ENCODE results near the gene LIN52. TPM values are rescaled to one million over a fixed set of nuclear protein-coding genes. Genes with fewer than 3 reads are reported as not detected.
A peak's percentile ranks its signal among the peaks of the same experiment; 100 is the strongest.

The LIN52 gene
- total and polyA plus RNA-seq, 2 of the 8 experiments (the other 6 are each of a cell fraction or from before 2014, with no cell fraction given) = 6.8 to 11.6 TPM

GRCh38 chr14:74243051-74243450, 158.3 kb downstream of the LIN52 start:
- Histone ChIP-seq H4K20me1 (replicated peaks in 1 of 2; ENCODE audit: control insufficient read depth in 1 of 2, insufficient read depth in 2 of 2, low read length in 2 of 2) (peaks cover 0 to 2% of the 10 kb centered on the region in 2 experiments), H3K18ac (ENCODE audit: extremely low read depth, low read length) (no peak overlapping the region), H3K4ac (replicated peaks; ENCODE audit: insufficient read length, low read depth, low read length) (no peak overlapping the region), H3K23ac (ENCODE audit: insufficient read length) (no peak overlapping the region), H3K23me2 (ENCODE audit: low read depth, low read length) (peaks cover 22% of the 10 kb centered on the region; the same call in 1 of the 2 replicates), H3K27ac (ENCODE audit: low read depth, low read length) (no peak overlapping the region), H3K4me2 (ENCODE audit: insufficient read depth in 1 of 2, low read depth in 2 of 2, low read length in 2 of 2) (peak overlapping the region in 1 of 2 experiments; percentile 65; a peak in 1 of 4 replicates), H3K79me2 (ENCODE audit: control insufficient read depth in 1 of 2, insufficient read depth in 2 of 2, low read length in 2 of 2) (no peaks in the 10 kb centered on the region), H3K27me3 (replicated peaks in 1 of 4; ENCODE audit: control insufficient read depth in 3 of 4, extremely low read depth in 1 of 4, insufficient read depth in 3 of 4, low read length in 3 of 4) (peaks cover 55 to 75% (median 66%) of the 10 kb centered on the region in 4 experiments), H3K14ac (ENCODE audit: insufficient read length) (no peak overlapping the region), H2BK120ac (replicated peaks; ENCODE audit: low read depth, low read length) (no peak overlapping the region), H3K79me1 (ENCODE audit: low read depth, low read length) (no peaks in the 10 kb centered on the region), H2AK5ac (ENCODE audit: low read depth, low read length) (no peak overlapping the region), H4K5ac (ENCODE audit: insufficient read length, low read depth, low read length) (no peak overlapping the region), H3K36me3 (ENCODE audit: control insufficient read depth in 2 of 4, insufficient read depth in 4 of 4, low read length in 3 of 4) (peaks cover 0 to 13% (median 0%) of the 10 kb centered on the region in 4 experiments; a peak in 1 of 8 replicates), H3K9ac (replicated peaks in 1 of 4; ENCODE audit: extremely low read depth in 1 of 4, low read depth in 3 of 4, low read length in 3 of 4) (no peak overlapping the region), H4K8ac (ENCODE audit: extremely low read depth, insufficient read depth, low read length) (no peak overlapping the region), H2BK5ac (ENCODE audit: low read depth, low read length) (no peak overlapping the region), H3K56ac (replicated peaks; ENCODE audit: insufficient read length, low read depth, low read length) (no peak overlapping the region), H2BK20ac (ENCODE audit: low read length) (no peak overlapping the region), H2AFZ (ENCODE audit: low read length) (no peak overlapping the region), H3K4me1 (replicated peaks in 1 of 4; ENCODE audit: control insufficient read depth in 3 of 4, insufficient read depth in 4 of 4, low read length in 3 of 4) (peaks cover 6 to 40% (median 16%) of the 10 kb centered on the region in 4 experiments), H3K9me3 (ENCODE audit: insufficient read depth in 2 of 2, low read depth in 1 of 2, low read length in 1 of 2) (no peaks in the 10 kb centered on the region), H3K4me3 (ENCODE audit: extremely low read depth in 1 of 4, insufficient read depth in 2 of 4, low read depth in 3 of 4, low read length in 4 of 4) (no peak overlapping the region), H2BK15ac (ENCODE audit: low read length) (no peak overlapping the region), H2BK12ac (ENCODE audit: low read depth, low read length) (no peak overlapping the region), H4K91ac (replicated peaks; ENCODE audit: insufficient read length, low read length) (no peak overlapping the region)
- ChIA-PET CTCF (ENCODE audit: partially characterized antibody) (interaction anchor here (0.6 to 16.5 kb wide), 5 partner anchors 9 to 103 kb away, joined by 3 to 127 read pairs (median 4); no protein-coding TSS in a partner anchor), POLR2A (ENCODE audit: partially characterized antibody) (no interaction called here)
- no peak for FAIRE-seq
- WGBS, 2 experiments (ENCODE audit: extremely low coverage in 1 of 2, insufficient coverage in 1 of 2, insufficient read length in 1 of 2, insufficient replicate concordance in 2 of 2, low coverage in 1 of 2, low lambda C conversion rate in 2 of 2, missing lambda C conversion rate in 1 of 2) = 43% methylated on average over 5 of the region's 5 CpGs; no CpG with 5 or more reads in 1 of the 2 experiments
- TF ChIP-seq BCL11A (IDR thresholded peaks at IDR 0.05; ENCODE audit: low read depth in 2 of 2, low read length in 2 of 2) (no peak), SUZ12 (IDR thresholded peaks at IDR 0.05; ENCODE audit: low read length) (no peak), RAD21 (IDR thresholded peaks at IDR 0.05 in 1 of 2, conservative IDR thresholded peaks at IDR 0.05 in 1 of 2; ENCODE audit: low read depth in 2 of 2, low read length in 2 of 2) (no peak), NANOG (IDR thresholded peaks at IDR 0.05; ENCODE audit: insufficient read depth, low read depth, low read length, poor library complexity, severe bottlenecking) (no peak), ATF2 (IDR thresholded peaks at IDR 0.05; ENCODE audit: low read length) (no peak), HDAC2 (IDR thresholded peaks at IDR 0.05; ENCODE audit: borderline replicate concordance in 1 of 2, low read depth in 2 of 2, low read length in 2 of 2) (no peak)
- no peak for DNase-seq (ENCODE audit: low read depth in 1 of 2, low spot score in 2 of 2)

Measured in H1 (cell line).